Panc1 (cell line): ENCODE data around the gene SH2D3C.

ENCODE experiments used
- CTCF ChIP-seq: fragments of 450-650 bp; IDR thresholded peaks from 2 replicates; pipeline ENCODE4 v1.5.1; 2017; ENCODE audit warnings: mild to moderate bottlenecking
- POLR2AphosphoS5 ChIP-seq: IDR thresholded peaks from 2 replicates; pipeline ENCODE4 v1.6.1; 2012; ENCODE audit warnings: mild to moderate bottlenecking, low read depth, low read length, moderate library complexity
- SIN3A ChIP-seq: IDR thresholded peaks from 2 replicates; pipeline ENCODE4 v1.6.1; 2012; ENCODE audit warnings: low read depth, mild to moderate bottlenecking, low read length, moderate library complexity, borderline replicate concordance; ENCODE audit not compliant: insufficient read depth
- TF ChIP-seq, protein P1 (sequence below), 2 experiments: IDR thresholded peaks; 2 replicates each; pipeline ENCODE4 v1.6.1; 2011 to 2012; ENCODE audit warnings: low read depth in 2 of 2, control low read depth in 1 of 2, low read length in 1 of 2, mild to moderate bottlenecking in 1 of 2, moderate library complexity in 1 of 2; ENCODE audit not compliant: insufficient read depth in 1 of 2

- TF ChIP-seq CTCF, result no peak
- no peak for TF ChIP-seq POLR2AphosphoS5
- TF ChIP-seq, protein P1, sequence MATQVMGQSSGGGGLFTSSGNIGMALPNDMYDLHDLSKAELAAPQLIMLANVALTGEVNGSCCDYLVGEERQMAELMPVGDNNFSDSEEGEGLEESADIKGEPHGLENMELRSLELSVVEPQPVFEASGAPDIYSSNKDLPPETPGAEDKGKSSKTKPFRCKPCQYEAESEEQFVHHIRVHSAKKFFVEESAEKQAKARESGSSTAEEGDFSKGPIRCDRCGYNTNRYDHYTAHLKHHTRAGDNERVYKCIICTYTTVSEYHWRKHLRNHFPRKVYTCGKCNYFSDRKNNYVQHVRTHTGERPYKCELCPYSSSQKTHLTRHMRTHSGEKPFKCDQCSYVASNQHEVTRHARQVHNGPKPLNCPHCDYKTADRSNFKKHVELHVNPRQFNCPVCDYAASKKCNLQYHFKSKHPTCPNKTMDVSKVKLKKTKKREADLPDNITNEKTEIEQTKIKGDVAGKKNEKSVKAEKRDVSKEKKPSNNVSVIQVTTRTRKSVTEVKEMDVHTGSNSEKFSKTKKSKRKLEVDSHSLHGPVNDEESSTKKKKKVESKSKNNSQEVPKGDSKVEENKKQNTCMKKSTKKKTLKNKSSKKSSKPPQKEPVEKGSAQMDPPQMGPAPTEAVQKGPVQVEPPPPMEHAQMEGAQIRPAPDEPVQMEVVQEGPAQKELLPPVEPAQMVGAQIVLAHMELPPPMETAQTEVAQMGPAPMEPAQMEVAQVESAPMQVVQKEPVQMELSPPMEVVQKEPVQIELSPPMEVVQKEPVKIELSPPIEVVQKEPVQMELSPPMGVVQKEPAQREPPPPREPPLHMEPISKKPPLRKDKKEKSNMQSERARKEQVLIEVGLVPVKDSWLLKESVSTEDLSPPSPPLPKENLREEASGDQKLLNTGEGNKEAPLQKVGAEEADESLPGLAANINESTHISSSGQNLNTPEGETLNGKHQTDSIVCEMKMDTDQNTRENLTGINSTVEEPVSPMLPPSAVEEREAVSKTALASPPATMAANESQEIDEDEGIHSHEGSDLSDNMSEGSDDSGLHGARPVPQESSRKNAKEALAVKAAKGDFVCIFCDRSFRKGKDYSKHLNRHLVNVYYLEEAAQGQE (IDR thresholded peaks at IDR 0.05; ENCODE audit: insufficient read depth in 1 of 2, low read depth in 2 of 2, low read length in 1 of 2), result no peak
- TF ChIP-seq SIN3A, result no peak
Observed at GRCh38 chr9:127726871-127727270, 51.6 kb downstream of the SH2D3C start.
